H1 (cell line): ENCODE results near the gene HERC4. TPM values are rescaled to one million over a fixed set of nuclear protein-coding genes. Genes with fewer than 3 reads are reported as not detected.

Experiments
- CTCF ChIA-PET: fragments of 300-600 bp; sonication (Branson Sonifier 250); formaldehyde crosslinking; loops from one replicate; lab custom pipeline; 2021; ENCODE audit not compliant: partially characterized antibody; lab: Charles Lee
- POLR2A ChIA-PET: fragments of 300-600 bp; sonication (Branson Sonifier 250); formaldehyde crosslinking; loops from one replicate; lab custom pipeline; 2021; ENCODE audit warnings: inconsistent platforms; ENCODE audit not compliant: partially characterized antibody; lab: Charles Lee
- DNase-seq, 2 experiments: peaks; one replicate each; pipeline versions ENCODE4 v3.0.0 to v3.0.0-alpha.2; 2010 to 2022; ENCODE audit warnings: low spot score in 2 of 2, low read depth in 1 of 2, mixed read lengths in 1 of 2
- FAIRE-seq: peaks from 2 replicates; lab custom pipeline; 2011; peaks lifted over from hg19 to GRCh38; lab: Jason Lieb, UNC
- H2AFZ ChIP-seq: 2 replicates; pipeline ENCODE4 v1.8.1; 2012; ENCODE audit warnings: low read length, inconsistent platforms
- H2AK5ac ChIP-seq: 2 replicates; pipeline ENCODE4 v1.6.1; 2013; ENCODE audit warnings: low read depth, low read length
- H2BK120ac ChIP-seq: replicated peaks from 2 replicates; pipeline ENCODE3; 2013; ENCODE audit warnings: low read depth, low read length, inconsistent platforms
- H2BK12ac ChIP-seq: 2 replicates; pipeline ENCODE4 v1.6.1; 2013; ENCODE audit warnings: low read depth, low read length
- H2BK15ac ChIP-seq: 2 replicates; pipeline ENCODE4 v1.6.1; 2013; ENCODE audit warnings: low read length
- H2BK20ac ChIP-seq: 2 replicates; pipeline ENCODE4 v1.6.1; 2013; ENCODE audit warnings: low read length
- H2BK5ac ChIP-seq: 2 replicates; pipeline ENCODE4 v1.6.1; 2013; ENCODE audit warnings: low read depth, low read length
- H3K14ac ChIP-seq: 2 replicates; pipeline ENCODE4 v1.6.1; 2013; ENCODE audit warnings: inconsistent platforms; ENCODE audit not compliant: insufficient read length
- H3K18ac ChIP-seq: 2 replicates; pipeline ENCODE4 v1.6.1; 2013; ENCODE audit warnings: low read length; ENCODE audit errors: extremely low read depth
- H3K23ac ChIP-seq: 2 replicates; pipeline ENCODE4 v1.6.1; 2013; ENCODE audit warnings: inconsistent platforms; ENCODE audit not compliant: insufficient read length
- H3K23me2 ChIP-seq: 2 replicates; pipeline ENCODE4 v1.6.1; 2013; ENCODE audit warnings: low read depth, low read length
- H3K27ac ChIP-seq: 2 replicates; pipeline ENCODE4 v1.6.1; 2011; ENCODE audit warnings: low read depth, low read length, inconsistent platforms
- H3K27me3 ChIP-seq, 4 experiments: replicated peaks in 1 of 4; 1 replicate in 1 of 4; 2 replicates in 3 of 4; pipeline versions ENCODE4 v1.6.1 to v1.8.1; 2011 to 2013; ENCODE audit warnings: low read length in 3 of 4, mild to moderate bottlenecking in 3 of 4, inconsistent platforms in 2 of 4, mixed read lengths in 2 of 4, moderate library complexity in 1 of 4; ENCODE audit not compliant: control insufficient read depth in 3 of 4, insufficient read depth in 3 of 4; ENCODE audit errors: extremely low read depth in 1 of 4
- H3K36me3 ChIP-seq, 4 experiments: 2 replicates each; pipeline versions ENCODE4 v1.6.1 to v1.8.1; 2011 to 2013; ENCODE audit warnings: mild to moderate bottlenecking in 4 of 4, low read length in 3 of 4, moderate library complexity in 2 of 4, control low read depth in 1 of 4, inconsistent platforms in 1 of 4; ENCODE audit not compliant: insufficient read depth in 4 of 4, control insufficient read depth in 2 of 4
- H3K4ac ChIP-seq: replicated peaks from 2 replicates; pipeline ENCODE3; 2013; ENCODE audit warnings: low read length, low read depth, mixed read lengths, inconsistent platforms; ENCODE audit not compliant: insufficient read length
- H3K4me1 ChIP-seq, 4 experiments: replicated peaks in 1 of 4; 1 replicate in 1 of 4; 2 replicates in 3 of 4; pipeline versions ENCODE4 v1.6.1 to v1.8.1; 2011 to 2013; ENCODE audit warnings: low read length in 3 of 4, inconsistent platforms in 2 of 4, mixed read lengths in 1 of 4; ENCODE audit not compliant: insufficient read depth in 4 of 4, control insufficient read depth in 3 of 4
- H3K4me2 ChIP-seq, 2 experiments: 2 replicates each; pipeline versions ENCODE4 v1.6.1 to v1.8.1; 2011 to 2013; ENCODE audit warnings: low read depth in 2 of 2, low read length in 2 of 2, control low read depth in 1 of 2, inconsistent platforms in 1 of 2, mild to moderate bottlenecking in 1 of 2; ENCODE audit not compliant: insufficient read depth in 1 of 2
- H3K4me3 ChIP-seq, 4 experiments: fragments of 200-600, 300-600 bp in 1 of 4; sonication (generic), shearing (Covaris generic), sonication (Bioruptor Twin) in 1 of 4; 2 replicates each; pipeline versions ENCODE4 v1.5.1 to v1.8.1; 2011 to 2016; ENCODE audit warnings: low read length in 4 of 4, low read depth in 3 of 4, control low read depth in 2 of 4, inconsistent platforms in 2 of 4, mild to moderate bottlenecking in 2 of 4, mixed read lengths in 1 of 4, moderate library complexity in 1 of 4; ENCODE audit not compliant: insufficient read depth in 2 of 4; ENCODE audit errors: extremely low read depth in 1 of 4
- H3K56ac ChIP-seq: replicated peaks from 2 replicates; pipeline ENCODE3; 2013; ENCODE audit warnings: low read depth, mild to moderate bottlenecking, mixed read lengths, low read length, inconsistent platforms; ENCODE audit not compliant: insufficient read length
- H3K79me1 ChIP-seq: 2 replicates; pipeline ENCODE4 v1.6.1; 2013; ENCODE audit warnings: low read depth, low read length, control low read depth
- H3K79me2 ChIP-seq, 2 experiments: 2 replicates each; pipeline versions ENCODE4 v1.6.1 to v1.8.1; 2012 to 2013; ENCODE audit warnings: low read length in 2 of 2, mild to moderate bottlenecking in 2 of 2, inconsistent platforms in 1 of 2; ENCODE audit not compliant: insufficient read depth in 2 of 2, control insufficient read depth in 1 of 2
- H3K9ac ChIP-seq, 4 experiments: replicated peaks in 1 of 4; 1 replicate in 1 of 4; 2 replicates in 3 of 4; pipeline versions ENCODE4 v1.6.1 to v1.8.1; 2011 to 2013; ENCODE audit warnings: low read depth in 3 of 4, low read length in 3 of 4, control low read depth in 2 of 4, mild to moderate bottlenecking in 2 of 4, moderate library complexity in 2 of 4, inconsistent platforms in 1 of 4; ENCODE audit errors: extremely low read depth in 1 of 4
- H3K9me3 ChIP-seq, 2 experiments: 2 replicates each; pipeline versions ENCODE4 v1.6.1 to v1.8.1; 2012 to 2013; ENCODE audit warnings: mild to moderate bottlenecking in 2 of 2, moderate library complexity in 2 of 2, control low read depth in 1 of 2, inconsistent platforms in 1 of 2, low read depth in 1 of 2, low read length in 1 of 2, mixed read lengths in 1 of 2; ENCODE audit not compliant: insufficient read depth in 2 of 2
- H4K20me1 ChIP-seq, 2 experiments: replicated peaks in 1 of 2; 2 replicates each; pipeline versions ENCODE3 to v1.8.1; 2011 to 2013; ENCODE audit warnings: inconsistent platforms in 2 of 2, low read length in 2 of 2, mild to moderate bottlenecking in 1 of 2; ENCODE audit not compliant: insufficient read depth in 2 of 2, control insufficient read depth in 1 of 2
- H4K5ac ChIP-seq: 2 replicates; pipeline ENCODE4 v1.6.1; 2013; ENCODE audit warnings: low read length, low read depth, mixed read lengths, inconsistent platforms; ENCODE audit not compliant: insufficient read length
- H4K8ac ChIP-seq: 2 replicates; pipeline ENCODE4 v1.8.0; 2013; ENCODE audit warnings: mild to moderate bottlenecking, moderate library complexity, low read length, inconsistent platforms; ENCODE audit not compliant: insufficient read depth; ENCODE audit errors: extremely low read depth
- H4K91ac ChIP-seq: replicated peaks from 2 replicates; pipeline ENCODE3; 2013; ENCODE audit warnings: low read length, mixed read lengths, inconsistent platforms; ENCODE audit not compliant: insufficient read length
- BACH1 ChIP-seq: IDR thresholded peaks from 2 replicates; pipeline ENCODE4 v1.6.1; 2012; ENCODE audit warnings: low read length, improper control_type of control experiment
- E2F6 ChIP-seq: IDR thresholded peaks from 2 replicates; pipeline ENCODE4 v1.6.1; 2012; ENCODE audit warnings: inconsistent platforms
- EP300 ChIP-seq, 2 experiments: IDR thresholded peaks; 1 replicate in 1 of 2; 2 replicates in 1 of 2; pipeline ENCODE4 v1.6.1; 2011 to 2012; ENCODE audit warnings: low read depth in 2 of 2, low read length in 2 of 2, mild to moderate bottlenecking in 2 of 2, borderline replicate concordance in 1 of 2, inconsistent platforms in 1 of 2, moderate library complexity in 1 of 2
- SUZ12 ChIP-seq: fragments of 200-600 bp; sonication (generic); IDR thresholded peaks from 2 replicates; pipeline ENCODE4 v1.6.1; 2012; ENCODE audit warnings: mild to moderate bottlenecking, inconsistent platforms, low read length, moderate library complexity, mixed read lengths
- WGBS, 2 experiments: shearing (Covaris generic) in 1 of 2; methylation state at CpG; one replicate each; pipeline versions ENCODE4 v1.1.6 to v1.1.7; 2013 to 2015; ENCODE audit warnings: low lambda C conversion rate in 2 of 2, mixed read lengths in 2 of 2, inconsistent platforms in 1 of 2, low coverage in 1 of 2, missing lambda C conversion rate in 1 of 2; ENCODE audit not compliant: insufficient replicate concordance in 2 of 2, insufficient coverage in 1 of 2, insufficient read length in 1 of 2; ENCODE audit errors: extremely low coverage in 1 of 2, missing lambda C conversion rate in 1 of 2; 5-methylcytosine and 5-hydroxymethylcytosine counted together
- polyA plus RNA-seq, 7 experiments: library from polyadenylated mRNA; depleted of rRNA in 3 of 7; stranded (reverse) in 5 of 7; unstranded in 2 of 7; fragments of >200 nt in 5 of 7; fragments of 200-250 nt in 2 of 7; gene quantifications; 1 replicate in 5 of 7; 2 replicates in 1 of 7; 4 replicates in 1 of 7; pipeline versions ENCODE4 v1.2.1 to v1.2.3, GENCODE V29; 2011 to 2013; ENCODE audit warnings: missing spikeins in 2 of 7, mixed read lengths in 2 of 7
- total RNA-seq: library from RNA; stranded (reverse); fragmentation: NEBNext Ultra II Directional; extraction: Animal tissue kit (Norgen Biotek cat#: 25700); gene quantifications from 2 replicates; pipeline ENCODE4 v1.2.1, GENCODE V29; 2021

Gene HERC4
- total and polyA plus RNA-seq, 2 of the 8 experiments (the other 6 are each of a cell fraction or from before 2014, with no cell fraction given) = 7.5 to 44.0 TPM

GRCh38 chr10:68010426-68010940 lies 64.6 kb downstream of the HERC4 start:
- Histone ChIP-seq H4K91ac (no peak overlapping the region), H4K5ac (no peak overlapping the region), H2BK12ac (no peak overlapping the region), H3K27me3 (no peaks in the 10 kb centered on the region), H3K18ac (no peak overlapping the region), H3K9me3 (no peaks in the 10 kb centered on the region), H2AK5ac (no peak overlapping the region), H3K4me2 (no peak overlapping the region), H2AFZ (no peak overlapping the region), H4K8ac (no peak overlapping the region), H3K27ac (no peak overlapping the region), H3K4me1 (peaks cover 0 to under 1% (median 0%) of the 10 kb centered on the region in 4 experiments; a peak in 3 of 7 replicates), H3K4ac (no peak overlapping the region), H2BK120ac (no peak overlapping the region), H3K23me2 (no peaks in the 10 kb centered on the region), H3K23ac (no peak overlapping the region)
- WGBS, 2 experiments = 92% methylated on average over 11 of the region's 11 CpGs; no CpG with 5 or more reads in 1 of the 2 experiments
- no peak for DNase-seq
- no peak for TF ChIP-seq BACH1
- no peak for TF ChIP-seq E2F6
- TF ChIP-seq SUZ12 = no peak
- TF ChIP-seq EP300 (IDR thresholded peaks at IDR 0.05; ENCODE audit: borderline replicate concordance in 1 of 2, low read depth in 2 of 2, low read length in 2 of 2) = no peak
- TF ChIP-seq, all 59 proteins: peak for 0
- ChIA-PET CTCF (interaction anchor here (0.7 kb wide), 1 partner anchor 24 kb away, joined by 3 read pairs; no protein-coding TSS in a partner anchor), POLR2A (interaction anchor here (1.0 kb wide), 1 partner anchor 322 kb away, joined by 4 read pairs; the partner anchor contains the start of gene HNRNPH3)
- 0 out of 2 replicates have a peak overlapping the region, but pooled peaks have one; percentile 26 for H2BK5ac ChIP-seq
- H2BK20ac ChIP-seq = no peak overlapping the region
- no peak overlapping the region for H3K14ac ChIP-seq
- H3K36me3 ChIP-seq = peaks cover 0 to 25% (median 4%) of the 10 kb centered on the region in 4 experiments; a peak in 3 of 8 replicates
- no peak overlapping the region for H2BK15ac ChIP-seq
- no peak overlapping the region for H3K56ac ChIP-seq
- peaks cover 0 to 3% of the 10 kb centered on the region in 2 experiments for H4K20me1 ChIP-seq
- no peak for FAIRE-seq
- H3K79me1 ChIP-seq = no peaks in the 10 kb centered on the region
- no peak overlapping the region for H3K4me3 ChIP-seq
- no peak overlapping the region for H3K9ac ChIP-seq
- H3K79me2 ChIP-seq = no peaks in the 10 kb centered on the region
